ENCODE measurements around the gene SYNE2. TPM values are rescaled to one million over a fixed set of nuclear protein-coding genes. Genes with fewer than 3 reads are reported as not detected.

SYNE2 gene
- total RNA-seq, 1 experiment from 2014 or later = 71.1 TPM

DNA sequence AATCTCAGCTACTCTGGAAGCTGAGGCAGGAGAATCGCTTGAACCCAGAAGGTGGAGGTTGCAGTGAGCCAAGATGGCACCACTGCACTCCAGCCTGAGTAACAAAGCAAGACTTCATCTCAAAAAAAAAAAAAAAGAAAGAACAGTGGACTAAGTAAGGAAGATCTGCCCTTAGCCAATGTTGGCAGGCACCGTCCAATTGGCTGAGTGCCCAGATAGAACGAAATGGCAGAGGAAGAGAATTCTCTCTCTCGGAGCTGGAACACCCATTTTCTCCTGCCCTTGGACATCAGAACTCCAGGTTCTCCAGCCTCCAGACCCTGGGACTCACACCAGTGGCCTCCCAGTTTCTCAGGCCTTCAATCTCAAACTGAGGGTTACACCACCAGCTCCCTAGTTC, 391.5 kb downstream of the SYNE2 start (continued):
- TF ChIP-seq, protein P1, sequence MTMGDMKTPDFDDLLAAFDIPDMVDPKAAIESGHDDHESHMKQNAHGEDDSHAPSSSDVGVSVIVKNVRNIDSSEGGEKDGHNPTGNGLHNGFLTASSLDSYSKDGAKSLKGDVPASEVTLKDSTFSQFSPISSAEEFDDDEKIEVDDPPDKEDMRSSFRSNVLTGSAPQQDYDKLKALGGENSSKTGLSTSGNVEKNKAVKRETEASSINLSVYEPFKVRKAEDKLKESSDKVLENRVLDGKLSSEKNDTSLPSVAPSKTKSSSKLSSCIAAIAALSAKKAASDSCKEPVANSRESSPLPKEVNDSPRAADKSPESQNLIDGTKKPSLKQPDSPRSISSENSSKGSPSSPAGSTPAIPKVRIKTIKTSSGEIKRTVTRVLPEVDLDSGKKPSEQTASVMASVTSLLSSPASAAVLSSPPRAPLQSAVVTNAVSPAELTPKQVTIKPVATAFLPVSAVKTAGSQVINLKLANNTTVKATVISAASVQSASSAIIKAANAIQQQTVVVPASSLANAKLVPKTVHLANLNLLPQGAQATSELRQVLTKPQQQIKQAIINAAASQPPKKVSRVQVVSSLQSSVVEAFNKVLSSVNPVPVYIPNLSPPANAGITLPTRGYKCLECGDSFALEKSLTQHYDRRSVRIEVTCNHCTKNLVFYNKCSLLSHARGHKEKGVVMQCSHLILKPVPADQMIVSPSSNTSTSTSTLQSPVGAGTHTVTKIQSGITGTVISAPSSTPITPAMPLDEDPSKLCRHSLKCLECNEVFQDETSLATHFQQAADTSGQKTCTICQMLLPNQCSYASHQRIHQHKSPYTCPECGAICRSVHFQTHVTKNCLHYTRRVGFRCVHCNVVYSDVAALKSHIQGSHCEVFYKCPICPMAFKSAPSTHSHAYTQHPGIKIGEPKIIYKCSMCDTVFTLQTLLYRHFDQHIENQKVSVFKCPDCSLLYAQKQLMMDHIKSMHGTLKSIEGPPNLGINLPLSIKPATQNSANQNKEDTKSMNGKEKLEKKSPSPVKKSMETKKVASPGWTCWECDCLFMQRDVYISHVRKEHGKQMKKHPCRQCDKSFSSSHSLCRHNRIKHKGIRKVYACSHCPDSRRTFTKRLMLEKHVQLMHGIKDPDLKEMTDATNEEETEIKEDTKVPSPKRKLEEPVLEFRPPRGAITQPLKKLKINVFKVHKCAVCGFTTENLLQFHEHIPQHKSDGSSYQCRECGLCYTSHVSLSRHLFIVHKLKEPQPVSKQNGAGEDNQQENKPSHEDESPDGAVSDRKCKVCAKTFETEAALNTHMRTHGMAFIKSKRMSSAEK (CRISPR knock-in tag; IDR thresholded peaks at IDR 0.05; ENCODE audit: borderline replicate concordance) = no peak
- TF ChIP-seq ATF1 (CRISPR knock-in tag; IDR thresholded peaks at IDR 0.05) (no peak), NR1H2 (CRISPR knock-in tag; IDR thresholded peaks at IDR 0.05) (no peak), OVOL2 (CRISPR knock-in tag; IDR thresholded peaks at IDR 0.05; ENCODE audit: borderline replicate concordance) (no peak), SMAD3 (CRISPR knock-in tag; IDR thresholded peaks at IDR 0.05; ENCODE audit: borderline replicate concordance) (no peak), RORB (CRISPR knock-in tag; IDR thresholded peaks at IDR 0.05) (no peak), EMX1 (CRISPR knock-in tag; IDR thresholded peaks at IDR 0.05) (no peak), GABPB1 (CRISPR knock-in tag; IDR thresholded peaks at IDR 0.05) (no peak)
- TF ChIP-seq, protein P2, sequence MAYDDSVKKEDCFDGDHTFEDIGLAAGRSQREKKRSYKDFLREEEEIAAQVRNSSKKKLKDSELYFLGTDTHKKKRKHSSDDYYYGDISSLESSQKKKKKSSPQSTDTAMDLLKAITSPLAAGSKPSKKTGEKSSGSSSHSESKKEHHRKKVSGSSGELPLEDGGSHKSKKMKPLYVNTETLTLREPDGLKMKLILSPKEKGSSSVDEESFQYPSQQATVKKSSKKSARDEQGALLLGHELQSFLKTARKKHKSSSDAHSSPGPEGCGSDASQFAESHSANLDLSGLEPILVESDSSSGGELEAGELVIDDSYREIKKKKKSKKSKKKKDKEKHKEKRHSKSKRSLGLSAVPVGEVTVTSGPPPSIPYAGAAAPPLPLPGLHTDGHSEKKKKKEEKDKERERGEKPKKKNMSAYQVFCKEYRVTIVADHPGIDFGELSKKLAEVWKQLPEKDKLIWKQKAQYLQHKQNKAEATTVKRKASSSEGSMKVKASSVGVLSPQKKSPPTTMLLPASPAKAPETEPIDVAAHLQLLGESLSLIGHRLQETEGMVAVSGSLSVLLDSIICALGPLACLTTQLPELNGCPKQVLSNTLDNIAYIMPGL (CRISPR knock-in tag; IDR thresholded peaks at IDR 0.05) = no peak
- TF ChIP-seq, protein P3, sequence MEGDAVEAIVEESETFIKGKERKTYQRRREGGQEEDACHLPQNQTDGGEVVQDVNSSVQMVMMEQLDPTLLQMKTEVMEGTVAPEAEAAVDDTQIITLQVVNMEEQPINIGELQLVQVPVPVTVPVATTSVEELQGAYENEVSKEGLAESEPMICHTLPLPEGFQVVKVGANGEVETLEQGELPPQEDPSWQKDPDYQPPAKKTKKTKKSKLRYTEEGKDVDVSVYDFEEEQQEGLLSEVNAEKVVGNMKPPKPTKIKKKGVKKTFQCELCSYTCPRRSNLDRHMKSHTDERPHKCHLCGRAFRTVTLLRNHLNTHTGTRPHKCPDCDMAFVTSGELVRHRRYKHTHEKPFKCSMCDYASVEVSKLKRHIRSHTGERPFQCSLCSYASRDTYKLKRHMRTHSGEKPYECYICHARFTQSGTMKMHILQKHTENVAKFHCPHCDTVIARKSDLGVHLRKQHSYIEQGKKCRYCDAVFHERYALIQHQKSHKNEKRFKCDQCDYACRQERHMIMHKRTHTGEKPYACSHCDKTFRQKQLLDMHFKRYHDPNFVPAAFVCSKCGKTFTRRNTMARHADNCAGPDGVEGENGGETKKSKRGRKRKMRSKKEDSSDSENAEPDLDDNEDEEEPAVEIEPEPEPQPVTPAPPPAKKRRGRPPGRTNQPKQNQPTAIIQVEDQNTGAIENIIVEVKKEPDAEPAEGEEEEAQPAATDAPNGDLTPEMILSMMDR (IDR thresholded peaks at IDR 0.05) = no peak
- TF ChIP-seq, protein P4, sequence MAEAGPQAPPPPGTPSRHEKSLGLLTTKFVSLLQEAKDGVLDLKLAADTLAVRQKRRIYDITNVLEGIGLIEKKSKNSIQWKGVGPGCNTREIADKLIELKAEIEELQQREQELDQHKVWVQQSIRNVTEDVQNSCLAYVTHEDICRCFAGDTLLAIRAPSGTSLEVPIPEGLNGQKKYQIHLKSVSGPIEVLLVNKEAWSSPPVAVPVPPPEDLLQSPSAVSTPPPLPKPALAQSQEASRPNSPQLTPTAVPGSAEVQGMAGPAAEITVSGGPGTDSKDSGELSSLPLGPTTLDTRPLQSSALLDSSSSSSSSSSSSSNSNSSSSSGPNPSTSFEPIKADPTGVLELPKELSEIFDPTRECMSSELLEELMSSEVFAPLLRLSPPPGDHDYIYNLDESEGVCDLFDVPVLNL (CRISPR knock-in tag; IDR thresholded peaks at IDR 0.05; ENCODE audit: borderline replicate concordance, low read depth) = no peak

DNA sequence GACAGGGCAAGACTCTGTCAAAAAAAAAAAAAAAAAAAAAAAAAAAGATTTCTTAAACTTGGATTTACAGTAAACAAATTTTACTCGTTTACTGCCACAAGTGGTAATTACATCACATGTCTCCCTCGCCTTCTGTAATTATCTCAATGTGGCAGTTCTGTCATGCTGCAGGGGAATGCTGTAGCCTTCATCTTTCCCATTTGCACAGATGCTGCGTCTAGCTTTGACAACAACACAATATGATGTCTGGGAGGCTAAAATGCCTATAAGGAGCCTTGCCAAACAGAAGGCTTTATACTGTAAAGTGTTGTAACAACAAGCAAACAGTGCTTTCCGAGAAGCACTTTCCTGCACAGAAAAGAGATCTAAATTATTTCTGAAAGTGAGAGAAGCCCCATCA, 392.7 kb downstream of the SYNE2 start:
- Mint-ChIP-seq H3K9me3 (peaks cover 10% of the 10 kb centered on the region), H3K4me1 (no peaks in the 10 kb centered on the region), H3K27me3 (ENCODE audit: low read depth) (no peaks in the 10 kb centered on the region), H3K36me3 (no peaks in the 10 kb centered on the region), H3K4me3 (no peak overlapping the region), H3K27ac (no peak overlapping the region)
- ATAC-seq (no peak), DNase-seq (ENCODE audit: low spot score) (no peak)
- ChIA-PET CTCF (interaction anchor here (0.6 kb wide), 1 partner anchor 135 kb away, joined by 3 read pairs; no protein-coding TSS in a partner anchor), POLR2A (no interaction called here)
- TF ChIP-seq TEAD4 (CRISPR knock-in tag; IDR thresholded peaks at IDR 0.05) (no peak), ZNF423 (CRISPR knock-in tag; IDR thresholded peaks at IDR 0.05) (no peak), FOXK1 (CRISPR knock-in tag; IDR thresholded peaks at IDR 0.05) (no peak), ESRRA (CRISPR knock-in tag; IDR thresholded peaks at IDR 0.05; ENCODE audit: borderline replicate concordance) (no peak), SMAD3 (CRISPR knock-in tag; IDR thresholded peaks at IDR 0.05; ENCODE audit: borderline replicate concordance) (no peak), ZNF138 (CRISPR knock-in tag; conservative IDR thresholded peaks at IDR 0.05) (no peak)
- TF ChIP-seq, protein P5, sequence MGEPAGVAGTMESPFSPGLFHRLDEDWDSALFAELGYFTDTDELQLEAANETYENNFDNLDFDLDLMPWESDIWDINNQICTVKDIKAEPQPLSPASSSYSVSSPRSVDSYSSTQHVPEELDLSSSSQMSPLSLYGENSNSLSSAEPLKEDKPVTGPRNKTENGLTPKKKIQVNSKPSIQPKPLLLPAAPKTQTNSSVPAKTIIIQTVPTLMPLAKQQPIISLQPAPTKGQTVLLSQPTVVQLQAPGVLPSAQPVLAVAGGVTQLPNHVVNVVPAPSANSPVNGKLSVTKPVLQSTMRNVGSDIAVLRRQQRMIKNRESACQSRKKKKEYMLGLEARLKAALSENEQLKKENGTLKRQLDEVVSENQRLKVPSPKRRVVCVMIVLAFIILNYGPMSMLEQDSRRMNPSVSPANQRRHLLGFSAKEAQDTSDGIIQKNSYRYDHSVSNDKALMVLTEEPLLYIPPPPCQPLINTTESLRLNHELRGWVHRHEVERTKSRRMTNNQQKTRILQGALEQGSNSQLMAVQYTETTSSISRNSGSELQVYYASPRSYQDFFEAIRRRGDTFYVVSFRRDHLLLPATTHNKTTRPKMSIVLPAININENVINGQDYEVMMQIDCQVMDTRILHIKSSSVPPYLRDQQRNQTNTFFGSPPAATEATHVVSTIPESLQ (CRISPR knock-in tag; IDR thresholded peaks at IDR 0.05) = no peak
- TF ChIP-seq, protein P6, sequence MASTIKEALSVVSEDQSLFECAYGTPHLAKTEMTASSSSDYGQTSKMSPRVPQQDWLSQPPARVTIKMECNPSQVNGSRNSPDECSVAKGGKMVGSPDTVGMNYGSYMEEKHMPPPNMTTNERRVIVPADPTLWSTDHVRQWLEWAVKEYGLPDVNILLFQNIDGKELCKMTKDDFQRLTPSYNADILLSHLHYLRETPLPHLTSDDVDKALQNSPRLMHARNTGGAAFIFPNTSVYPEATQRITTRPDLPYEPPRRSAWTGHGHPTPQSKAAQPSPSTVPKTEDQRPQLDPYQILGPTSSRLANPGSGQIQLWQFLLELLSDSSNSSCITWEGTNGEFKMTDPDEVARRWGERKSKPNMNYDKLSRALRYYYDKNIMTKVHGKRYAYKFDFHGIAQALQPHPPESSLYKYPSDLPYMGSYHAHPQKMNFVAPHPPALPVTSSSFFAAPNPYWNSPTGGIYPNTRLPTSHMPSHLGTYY (CRISPR knock-in tag; IDR thresholded peaks at IDR 0.05) = no peak
- TF ChIP-seq, protein P7, sequence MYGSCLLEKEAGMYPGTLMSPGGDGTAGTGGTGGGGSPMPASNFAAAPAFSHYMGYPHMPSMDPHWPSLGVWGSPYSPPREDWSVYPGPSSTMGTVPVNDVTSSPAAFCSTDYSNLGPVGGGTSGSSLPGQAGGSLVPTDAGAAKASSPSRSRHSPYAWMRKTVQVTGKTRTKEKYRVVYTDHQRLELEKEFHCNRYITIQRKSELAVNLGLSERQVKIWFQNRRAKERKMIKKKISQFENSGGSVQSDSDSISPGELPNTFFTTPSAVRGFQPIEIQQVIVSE (CRISPR knock-in tag; IDR thresholded peaks at IDR 0.05; ENCODE audit: borderline replicate concordance) = no peak
- TF ChIP-seq, protein P2 (CRISPR knock-in tag; IDR thresholded peaks at IDR 0.05) = no peak
